DOHH2 (cell line): Measurements from ENCODE around the gene ARID1B.

Experiments
- CTCF ChIP-seq: fragments of 200-600 bp; sonication (generic); IDR thresholded peaks from one replicate; pipeline ENCODE4 v1.5.1; 2014; ENCODE audit warnings: antibody characterized with exemption, mild to moderate bottlenecking, low read depth, low read length; ENCODE audit not compliant: poor library complexity, severe bottlenecking
- EZH2phosphoT487 ChIP-seq: fragments of 200-600 bp; sonication (generic); IDR thresholded peaks from 2 replicates; pipeline ENCODE4 v1.6.1; 2017; ENCODE audit warnings: borderline replicate concordance, mild to moderate bottlenecking, antibody characterized with exemption, low read length, moderate library complexity, mixed read lengths

- TF ChIP-seq CTCF (no peak), EZH2phosphoT487 (no peak)
These were observed 120.8 kb downstream of the ARID1B start for GRCh38 chr6:156897907-156898531.
